HEK293T (cell line): Measurements from ENCODE around the gene INPP5E.

Experiments used
- CTCF ChIA-PET: fragments of 350-600 bp; formaldehyde crosslinking; extraction: SDS; loops from one replicate; lab custom pipeline; 2021; ENCODE audit warnings: antibody characterized with exemption, inconsistent platforms; lab: Yijun Ruan, JAX
- POLR2A ChIA-PET: fragments of 350-600 bp; formaldehyde crosslinking; extraction: SDS; loops from one replicate; lab custom pipeline; 2020; ENCODE audit warnings: antibody characterized with exemption, inconsistent platforms; lab: Yijun Ruan, JAX
- DNase-seq: peaks from one replicate; pipeline ENCODE4 v3.0.0; 2012; ENCODE audit warnings: mixed read lengths; ENCODE audit errors: extremely low spot score
- ARNT ChIP-seq: fragments of 450-650 bp; IDR thresholded peaks from 2 replicates; pipeline ENCODE4 v1.6.1; 2017; ENCODE audit warnings: mild to moderate bottlenecking
- BHLHE40 ChIP-seq: fragments of 450-650 bp; IDR thresholded peaks from 2 replicates; pipeline ENCODE4 v1.6.1; 2016; ENCODE audit warnings: mild to moderate bottlenecking, moderate library complexity, borderline replicate concordance
- CTBP1 ChIP-seq: fragments of 450-650 bp; IDR thresholded peaks from 2 replicates; pipeline ENCODE4 v1.6.1; 2016; ENCODE audit warnings: borderline replicate concordance
- ELF4 ChIP-seq: fragments of 450-650 bp; IDR thresholded peaks from 2 replicates; pipeline ENCODE4 v1.6.1; 2017; ENCODE audit warnings: antibody characterized with exemption
- FOXA1 ChIP-seq: fragments of 450-650 bp; IDR thresholded peaks from 2 replicates; pipeline ENCODE4 v1.6.1; 2016; ENCODE audit warnings: mild to moderate bottlenecking
- FOXK2 ChIP-seq: fragments of 450-650 bp; IDR thresholded peaks from 2 replicates; pipeline ENCODE4 v1.6.1; 2016; ENCODE audit warnings: mild to moderate bottlenecking
- FOXM1 ChIP-seq: fragments of 450-650 bp; IDR thresholded peaks from 2 replicates; pipeline ENCODE4 v1.6.1; 2017; ENCODE audit warnings: mild to moderate bottlenecking, borderline replicate concordance
- HDGF ChIP-seq: fragments of 450-650 bp; IDR thresholded peaks from 2 replicates; pipeline ENCODE4 v1.6.1; 2017; ENCODE audit warnings: antibody characterized with exemption, borderline replicate concordance
- L3MBTL2 ChIP-seq: fragments of 450-650 bp; conservative IDR thresholded peaks from 2 replicates; pipeline ENCODE4 v1.6.1; 2016; ENCODE audit warnings: mild to moderate bottlenecking
- LEF1 ChIP-seq: fragments of 450-650 bp; IDR thresholded peaks from 2 replicates; pipeline ENCODE4 v1.6.1; 2017; ENCODE audit warnings: mild to moderate bottlenecking, borderline replicate concordance
- NFRKB ChIP-seq: fragments of 450-650 bp; IDR thresholded peaks from 2 replicates; pipeline ENCODE4 v1.6.1; 2016; ENCODE audit warnings: mild to moderate bottlenecking, moderate library complexity
- SP1 ChIP-seq: fragments of 450-650 bp; IDR thresholded peaks from 2 replicates; pipeline ENCODE4 v1.6.1; 2017
- SUZ12 ChIP-seq: fragments of 450-650 bp; IDR thresholded peaks from 2 replicates; pipeline ENCODE4 v1.6.1; 2016; ENCODE audit warnings: mild to moderate bottlenecking
- TARDBP ChIP-seq: fragments of 450-650 bp; IDR thresholded peaks from 2 replicates; pipeline ENCODE4 v1.6.1; 2016
- ZNF384 ChIP-seq: fragments of 450-650 bp; IDR thresholded peaks from 2 replicates; pipeline ENCODE4 v1.6.1; 2016
- TF ChIP-seq, protein P1 (sequence below): fragments of 450-650 bp; IDR thresholded peaks from 2 replicates; pipeline ENCODE4 v1.6.1; 2016

Gene INPP5E

DNA sequence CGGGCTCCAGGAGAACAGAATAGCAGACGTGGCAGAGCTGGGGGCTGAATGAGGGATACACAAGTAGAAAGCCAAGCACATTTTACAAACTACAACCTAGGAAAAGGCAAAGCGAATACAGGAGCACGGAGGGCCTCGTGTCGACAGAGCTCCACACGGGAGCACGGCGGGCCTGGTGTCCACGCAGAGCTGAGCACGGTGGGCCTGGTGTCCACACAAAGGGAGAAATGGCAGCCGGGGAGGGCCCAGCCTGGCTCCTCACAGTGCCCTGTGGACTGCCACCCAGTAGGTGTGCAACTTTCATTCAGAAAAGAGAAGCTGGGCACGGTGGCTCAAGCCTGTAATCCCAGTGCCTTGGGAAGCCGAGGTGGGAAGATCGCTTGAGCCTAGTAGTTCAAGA lies 3.4 kb upstream of the INPP5E start:
- ChIA-PET POLR2A (no interaction called here), CTCF (interaction anchor here (0.5 kb wide), 1 partner anchor 166 kb away, joined by 3 read pairs; no protein-coding TSS in a partner anchor)
- no peak for DNase-seq
- TF ChIP-seq LEF1 (no peak), FOXK2 (no peak), TARDBP (no peak), SUZ12 (no peak)
- TF ChIP-seq, protein P1, sequence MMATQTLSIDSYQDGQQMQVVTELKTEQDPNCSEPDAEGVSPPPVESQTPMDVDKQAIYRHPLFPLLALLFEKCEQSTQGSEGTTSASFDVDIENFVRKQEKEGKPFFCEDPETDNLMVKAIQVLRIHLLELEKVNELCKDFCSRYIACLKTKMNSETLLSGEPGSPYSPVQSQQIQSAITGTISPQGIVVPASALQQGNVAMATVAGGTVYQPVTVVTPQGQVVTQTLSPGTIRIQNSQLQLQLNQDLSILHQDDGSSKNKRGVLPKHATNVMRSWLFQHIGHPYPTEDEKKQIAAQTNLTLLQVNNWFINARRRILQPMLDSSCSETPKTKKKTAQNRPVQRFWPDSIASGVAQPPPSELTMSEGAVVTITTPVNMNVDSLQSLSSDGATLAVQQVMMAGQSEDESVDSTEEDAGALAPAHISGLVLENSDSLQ: no peak

DNA sequence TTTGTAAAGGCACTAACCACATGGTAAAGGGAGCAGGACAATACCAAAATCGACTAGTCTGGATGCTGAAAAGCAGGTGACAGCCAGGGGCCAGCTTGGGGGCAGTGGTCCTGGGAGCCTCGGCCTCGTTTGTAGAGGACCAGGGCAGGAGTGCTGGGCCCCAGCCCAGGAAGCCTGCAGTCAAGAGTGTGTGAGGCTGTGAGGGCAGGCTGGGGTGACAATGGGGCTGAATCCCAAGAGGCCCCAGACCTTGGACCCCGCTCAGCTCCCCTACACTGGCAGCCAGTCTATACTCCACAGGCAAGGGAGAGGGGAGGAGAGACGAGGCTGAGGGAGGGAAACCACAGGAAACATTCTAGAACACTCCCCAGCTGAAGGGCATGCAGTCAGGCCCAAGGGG lies 2.6 kb upstream of the INPP5E start:
- no peak for TF ChIP-seq ZNF384
- no peak for TF ChIP-seq NFRKB
- TF ChIP-seq FOXM1: no peak
- TF ChIP-seq ELF4: no peak
- no peak for TF ChIP-seq L3MBTL2
- POLR2A ChIA-PET: no interaction called here
- CTCF ChIA-PET: no interaction called here
- no peak for DNase-seq

DNA sequence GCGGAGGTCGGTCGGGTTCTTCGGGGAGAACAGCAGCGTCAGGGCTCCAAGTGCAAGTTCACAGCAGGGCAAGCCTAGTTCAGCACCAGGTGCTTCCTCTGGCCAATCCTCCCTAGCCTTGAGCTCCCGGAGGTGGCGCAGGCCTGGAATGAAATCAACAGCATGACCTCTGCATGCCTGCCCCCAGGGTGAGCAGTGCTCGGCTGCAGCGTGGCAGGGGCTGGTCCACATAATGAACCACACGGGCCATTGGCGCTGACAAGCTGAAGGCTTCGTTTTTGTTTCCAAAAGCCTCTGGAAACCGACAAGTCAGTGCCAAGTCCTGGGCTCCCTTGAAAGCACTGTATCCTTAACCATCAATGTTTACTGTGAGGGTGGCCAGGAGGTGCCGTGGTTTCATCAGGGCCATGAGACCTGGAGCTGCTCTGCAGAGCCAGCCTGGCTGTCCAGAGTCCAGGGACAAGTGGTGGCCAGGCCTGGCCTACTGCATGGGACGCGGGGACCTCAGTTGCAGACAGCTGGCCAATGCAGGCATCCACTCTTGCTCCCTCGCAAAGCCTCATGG lies 2.1 kb upstream of the INPP5E start:
- CTCF ChIA-PET: no interaction called here
- no peak for DNase-seq
- no peak for TF ChIP-seq ELF4
- no peak for TF ChIP-seq L3MBTL2
- POLR2A ChIA-PET: no interaction called here

DNA sequence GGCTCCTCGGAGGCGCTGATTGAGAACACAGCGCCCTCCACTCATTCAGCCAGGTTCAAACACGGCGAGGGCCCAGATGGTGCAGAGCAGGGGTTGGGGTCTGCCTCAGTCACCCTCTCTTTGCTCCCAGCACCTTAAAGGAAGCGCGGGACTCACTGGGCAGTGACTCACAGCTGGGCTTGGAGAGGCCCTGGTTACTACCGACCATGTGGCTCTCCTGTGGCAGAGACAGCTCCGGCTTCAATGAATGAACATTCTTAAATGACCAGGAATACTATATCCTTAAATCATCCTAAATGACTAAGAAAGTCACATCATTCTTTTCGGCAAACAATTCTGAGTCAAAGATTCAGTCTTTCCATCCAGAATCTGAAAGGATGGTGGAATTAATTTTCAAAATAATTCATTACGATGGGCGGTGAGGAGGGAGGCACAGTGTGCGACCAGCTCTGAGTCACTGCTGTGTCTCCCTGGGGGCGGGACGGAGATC lies 1.6 kb upstream of the INPP5E start:
- ChIA-PET CTCF (no interaction called here), POLR2A (no interaction called here)
- DNase-seq: no peak
- no peak for TF ChIP-seq NFRKB
- TF ChIP-seq ARNT: no peak
- no peak for TF ChIP-seq SP1
- no peak for TF ChIP-seq ELF4
- no peak for TF ChIP-seq HDGF
- TF ChIP-seq FOXA1: no peak
- TF ChIP-seq SUZ12: no peak
- no peak for TF ChIP-seq TARDBP
- no peak for TF ChIP-seq BHLHE40
- TF ChIP-seq CTBP1: no peak
- TF ChIP-seq, protein P1: no peak
- no peak for TF ChIP-seq L3MBTL2
- TF ChIP-seq ZNF384: no peak
- TF ChIP-seq FOXK2: no peak
- no peak for TF ChIP-seq LEF1

DNA sequence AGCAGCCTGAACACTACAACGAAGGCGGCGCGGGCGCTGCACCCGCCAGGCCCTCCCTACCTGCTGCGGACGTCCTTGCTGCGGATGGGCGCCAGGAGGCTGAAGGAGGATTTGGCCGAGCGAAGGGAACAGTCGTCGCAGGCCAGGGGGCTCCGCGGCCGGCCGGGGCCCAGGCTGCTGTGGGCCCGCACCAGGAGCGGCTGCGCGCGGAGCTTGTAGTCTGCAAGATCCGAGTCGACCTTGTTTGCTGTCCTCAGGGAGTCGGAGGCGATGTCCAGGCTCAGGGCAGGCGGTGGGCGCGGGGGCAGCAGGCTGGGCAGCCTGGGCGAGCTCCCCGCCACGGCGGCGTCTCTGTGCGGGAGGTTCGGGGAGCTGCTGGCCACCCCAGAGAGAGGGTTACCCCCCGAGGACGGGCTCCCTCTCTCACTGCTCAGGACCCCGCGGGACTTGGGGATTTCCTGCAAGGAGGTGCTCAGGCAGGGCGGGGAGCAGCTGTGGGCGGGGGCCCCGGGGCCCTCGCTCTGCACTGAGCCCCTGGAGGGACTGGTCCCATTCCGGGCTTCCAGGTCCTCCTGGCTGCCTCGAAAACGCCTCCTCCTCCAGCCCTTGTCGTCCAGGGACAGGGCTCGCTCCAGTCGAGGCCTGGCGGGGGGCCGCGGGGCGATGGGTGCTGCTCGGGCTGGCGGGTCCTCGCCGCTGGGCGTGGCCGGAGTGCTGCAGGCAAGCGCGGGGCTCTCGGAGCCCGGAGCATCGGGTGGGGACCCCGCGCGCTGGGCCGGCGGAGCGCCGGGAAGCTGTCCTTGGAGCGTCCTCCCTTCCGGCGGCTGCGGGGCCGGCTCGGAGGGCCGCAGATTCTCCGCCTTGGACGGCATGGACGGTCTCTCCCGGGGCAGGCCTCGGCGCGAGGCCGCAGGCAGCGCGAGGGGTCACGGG lies 831 bp downstream of the INPP5E start:
- peak; percentile 46 for DNase-seq
- TF ChIP-seq NFRKB: no peak
- TF ChIP-seq L3MBTL2: no peak
- no peak for TF ChIP-seq CTBP1
- no peak for TF ChIP-seq ARNT
- TF ChIP-seq TARDBP: no peak
- no peak for TF ChIP-seq ELF4
- no peak for TF ChIP-seq HDGF
- TF ChIP-seq FOXM1: no peak
- no peak for TF ChIP-seq ZNF384
- no peak for TF ChIP-seq SP1
- no peak for TF ChIP-seq BHLHE40
- TF ChIP-seq FOXA1: no peak
- no peak for TF ChIP-seq FOXK2
- no peak for TF ChIP-seq LEF1
- no peak for TF ChIP-seq SUZ12
- ChIA-PET POLR2A (no interaction called here), CTCF (no interaction called here)

DNA sequence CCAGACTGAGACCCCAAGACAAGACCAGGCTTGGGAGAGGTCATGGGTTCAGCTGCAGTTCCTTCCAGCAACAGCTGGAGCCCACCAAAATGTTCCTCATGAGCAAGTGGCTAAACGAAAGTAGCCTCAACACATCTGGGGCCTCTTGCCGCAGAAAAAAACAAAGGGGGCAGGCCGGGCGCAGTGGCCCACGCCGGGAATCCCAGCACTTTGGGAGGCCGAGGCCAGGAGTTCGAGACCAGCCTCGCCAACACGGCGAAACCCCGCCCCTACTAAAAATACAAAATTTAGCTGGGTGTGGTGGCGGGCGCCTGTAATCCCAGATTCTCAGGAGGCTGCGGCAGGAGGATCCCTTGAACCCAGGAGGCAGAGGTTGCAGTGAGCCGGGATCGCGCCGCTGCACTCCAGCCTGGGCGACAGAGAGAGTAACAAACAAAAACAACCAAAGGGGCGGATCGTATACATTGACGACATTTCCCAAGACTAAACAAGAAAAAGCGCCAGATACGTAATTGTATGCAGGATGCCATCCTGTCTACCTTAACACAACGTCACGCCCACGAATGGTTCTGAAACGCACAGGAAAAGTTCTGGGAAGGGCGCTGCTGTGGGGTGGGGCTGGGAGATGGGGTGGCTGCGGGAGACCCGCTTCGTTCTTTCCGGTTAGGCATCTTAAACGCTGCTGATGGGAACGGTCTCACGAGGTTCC lies 1.7 kb downstream of the INPP5E start:
- DNase-seq: no peak
- CTCF ChIA-PET: no interaction called here
- TF ChIP-seq TARDBP (no peak), L3MBTL2 (no peak), NFRKB (no peak), CTBP1 (no peak), BHLHE40 (no peak), LEF1 (no peak), HDGF (no peak), FOXK2 (no peak), ZNF384 (no peak), SUZ12 (no peak), FOXA1 (no peak), ARNT (no peak), ELF4 (no peak), SP1 (no peak), FOXM1 (no peak)
- TF ChIP-seq, protein P1: no peak
- POLR2A ChIA-PET: no interaction called here
